ENCODE results near the gene COPG1. TPM values are rescaled to one million over a fixed set of nuclear protein-coding genes. Genes with fewer than 3 reads are reported as not detected.

Gene COPG1
- total and polyA plus RNA-seq, 2 of the 13 experiments (the other 11 are each of a cell fraction or from before 2014, with no cell fraction given), result 98.6 to 166 TPM

DNA sequence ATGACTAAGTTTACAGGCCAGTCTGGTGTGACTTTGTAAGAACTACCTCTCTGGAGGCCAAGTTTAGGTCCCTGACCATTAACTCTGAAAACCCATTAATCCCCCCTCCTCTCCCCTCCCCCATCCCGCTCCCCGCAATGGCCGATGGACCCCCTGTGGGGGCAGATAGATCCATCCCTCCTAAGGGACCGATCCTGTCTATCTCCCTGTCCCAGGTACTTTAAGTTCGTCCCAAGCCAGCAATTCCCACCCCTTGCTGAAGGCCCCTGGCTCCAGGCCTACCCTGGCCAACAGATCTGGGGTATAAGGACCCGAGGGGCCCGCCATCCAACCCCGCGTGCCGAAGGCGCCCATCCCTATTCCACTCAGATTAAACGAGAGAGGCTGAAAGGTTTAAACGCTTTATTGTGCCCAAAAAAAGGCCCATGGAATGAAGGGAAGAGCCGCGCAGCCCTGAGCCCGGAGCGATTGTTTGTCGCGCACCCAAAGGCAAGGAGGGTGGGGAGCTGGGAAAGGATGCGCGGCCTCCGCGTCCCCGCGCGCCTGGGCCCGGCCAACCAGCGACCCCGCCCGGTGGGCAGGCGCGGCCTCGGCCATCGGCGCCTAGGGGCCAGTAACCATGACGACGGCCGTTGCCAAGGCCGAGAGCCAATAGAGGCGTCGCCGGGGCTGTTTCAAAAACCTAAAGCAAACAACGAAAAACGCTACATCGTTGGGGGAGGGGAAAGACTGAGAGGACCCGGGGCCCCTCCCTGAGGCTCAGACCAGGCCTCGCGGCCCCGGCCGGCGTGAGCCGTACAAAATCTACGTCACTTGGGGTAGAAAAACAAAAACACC, 65.2 kb downstream of the COPG1 start (continued):
- TF ChIP-seq, protein P1, sequence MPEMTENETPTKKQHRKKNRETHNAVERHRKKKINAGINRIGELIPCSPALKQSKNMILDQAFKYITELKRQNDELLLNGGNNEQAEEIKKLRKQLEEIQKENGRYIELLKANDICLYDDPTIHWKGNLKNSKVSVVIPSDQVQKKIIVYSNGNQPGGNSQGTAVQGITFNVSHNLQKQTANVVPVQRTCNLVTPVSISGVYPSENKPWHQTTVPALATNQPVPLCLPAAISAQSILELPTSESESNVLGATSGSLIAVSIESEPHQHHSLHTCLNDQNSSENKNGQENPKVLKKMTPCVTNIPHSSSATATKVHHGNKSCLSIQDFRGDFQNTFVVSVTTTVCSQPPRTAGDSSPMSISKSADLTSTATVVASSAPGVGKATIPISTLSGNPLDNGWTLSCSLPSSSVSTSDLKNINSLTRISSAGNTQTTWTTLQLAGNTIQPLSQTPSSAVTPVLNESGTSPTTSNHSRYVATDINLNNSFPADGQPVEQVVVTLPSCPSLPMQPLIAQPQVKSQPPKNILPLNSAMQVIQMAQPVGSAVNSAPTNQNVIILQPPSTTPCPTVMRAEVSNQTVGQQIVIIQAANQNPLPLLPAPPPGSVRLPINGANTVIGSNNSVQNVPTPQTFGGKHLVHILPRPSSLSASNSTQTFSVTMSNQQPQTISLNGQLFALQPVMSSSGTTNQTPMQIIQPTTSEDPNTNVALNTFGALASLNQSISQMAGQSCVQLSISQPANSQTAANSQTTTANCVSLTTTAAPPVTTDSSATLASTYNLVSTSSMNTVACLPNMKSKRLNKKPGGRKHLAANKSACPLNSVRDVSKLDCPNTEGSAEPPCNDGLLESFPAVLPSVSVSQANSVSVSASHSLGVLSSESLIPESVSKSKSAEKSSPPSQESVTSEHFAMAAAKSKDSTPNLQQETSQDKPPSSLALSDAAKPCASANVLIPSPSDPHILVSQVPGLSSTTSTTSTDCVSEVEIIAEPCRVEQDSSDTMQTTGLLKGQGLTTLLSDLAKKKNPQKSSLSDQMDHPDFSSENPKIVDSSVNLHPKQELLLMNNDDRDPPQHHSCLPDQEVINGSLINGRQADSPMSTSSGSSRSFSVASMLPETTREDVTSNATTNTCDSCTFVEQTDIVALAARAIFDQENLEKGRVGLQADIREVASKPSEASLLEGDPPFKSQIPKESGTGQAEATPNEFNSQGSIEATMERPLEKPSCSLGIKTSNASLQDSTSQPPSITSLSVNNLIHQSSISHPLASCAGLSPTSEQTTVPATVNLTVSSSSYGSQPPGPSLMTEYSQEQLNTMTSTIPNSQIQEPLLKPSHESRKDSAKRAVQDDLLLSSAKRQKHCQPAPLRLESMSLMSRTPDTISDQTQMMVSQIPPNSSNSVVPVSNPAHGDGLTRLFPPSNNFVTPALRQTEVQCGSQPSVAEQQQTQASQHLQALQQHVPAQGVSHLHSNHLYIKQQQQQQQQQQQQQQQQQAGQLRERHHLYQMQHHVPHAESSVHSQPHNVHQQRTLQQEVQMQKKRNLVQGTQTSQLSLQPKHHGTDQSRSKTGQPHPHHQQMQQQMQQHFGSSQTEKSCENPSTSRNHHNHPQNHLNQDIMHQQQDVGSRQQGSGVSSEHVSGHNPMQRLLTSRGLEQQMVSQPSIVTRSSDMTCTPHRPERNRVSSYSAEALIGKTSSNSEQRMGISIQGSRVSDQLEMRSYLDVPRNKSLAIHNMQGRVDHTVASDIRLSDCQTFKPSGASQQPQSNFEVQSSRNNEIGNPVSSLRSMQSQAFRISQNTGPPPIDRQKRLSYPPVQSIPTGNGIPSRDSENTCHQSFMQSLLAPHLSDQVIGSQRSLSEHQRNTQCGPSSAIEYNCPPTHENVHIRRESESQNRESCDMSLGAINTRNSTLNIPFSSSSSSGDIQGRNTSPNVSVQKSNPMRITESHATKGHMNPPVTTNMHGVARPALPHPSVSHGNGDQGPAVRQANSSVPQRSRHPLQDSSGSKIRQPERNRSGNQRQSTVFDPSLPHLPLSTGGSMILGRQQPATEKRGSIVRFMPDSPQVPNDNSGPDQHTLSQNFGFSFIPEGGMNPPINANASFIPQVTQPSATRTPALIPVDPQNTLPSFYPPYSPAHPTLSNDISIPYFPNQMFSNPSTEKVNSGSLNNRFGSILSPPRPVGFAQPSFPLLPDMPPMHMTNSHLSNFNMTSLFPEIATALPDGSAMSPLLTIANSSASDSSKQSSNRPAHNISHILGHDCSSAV (CRISPR knock-in tag; IDR thresholded peaks at IDR 0.05; ENCODE audit: borderline replicate concordance), result no peak
- TF ChIP-seq ZNF234 (CRISPR knock-in tag; conservative IDR thresholded peaks at IDR 0.05) (no peak), TBX3 (IDR thresholded peaks at IDR 0.05; ENCODE audit: borderline replicate concordance) (no peak), FOXA3 (CRISPR knock-in tag; IDR thresholded peaks at IDR 0.05) (peak; percentile 78), ZNF337 (CRISPR knock-in tag; IDR thresholded peaks at IDR 0.05; ENCODE audit: borderline replicate concordance, low read depth) (no peak), MAX (IDR thresholded peaks at IDR 0.05) (peak; percentile 70), RBM39 (IDR thresholded peaks at IDR 0.05; ENCODE audit: low read depth, low read length, poor library complexity, severe bottlenecking) (peak; percentile 70), ZC3H13 (CRISPR knock-in tag; IDR thresholded peaks at IDR 0.05) (peak; percentile 99), CREM (IDR thresholded peaks at IDR 0.05) (peak; percentile 39; the same call in 1 of the 2 replicates), CREM (CRISPR knock-in tag; IDR thresholded peaks at IDR 0.05) (no peak), ZZZ3 (CRISPR knock-in tag; IDR thresholded peaks at IDR 0.05; ENCODE audit: borderline replicate concordance) (0 out of 2 replicates have a peak, but pooled peaks have one; percentile 23)
- TF ChIP-seq, protein P2, sequence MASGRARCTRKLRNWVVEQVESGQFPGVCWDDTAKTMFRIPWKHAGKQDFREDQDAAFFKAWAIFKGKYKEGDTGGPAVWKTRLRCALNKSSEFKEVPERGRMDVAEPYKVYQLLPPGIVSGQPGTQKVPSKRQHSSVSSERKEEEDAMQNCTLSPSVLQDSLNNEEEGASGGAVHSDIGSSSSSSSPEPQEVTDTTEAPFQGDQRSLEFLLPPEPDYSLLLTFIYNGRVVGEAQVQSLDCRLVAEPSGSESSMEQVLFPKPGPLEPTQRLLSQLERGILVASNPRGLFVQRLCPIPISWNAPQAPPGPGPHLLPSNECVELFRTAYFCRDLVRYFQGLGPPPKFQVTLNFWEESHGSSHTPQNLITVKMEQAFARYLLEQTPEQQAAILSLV (CRISPR knock-in tag; IDR thresholded peaks at IDR 0.05; ENCODE audit: borderline replicate concordance), result no peak
- TF ChIP-seq, protein P3, sequence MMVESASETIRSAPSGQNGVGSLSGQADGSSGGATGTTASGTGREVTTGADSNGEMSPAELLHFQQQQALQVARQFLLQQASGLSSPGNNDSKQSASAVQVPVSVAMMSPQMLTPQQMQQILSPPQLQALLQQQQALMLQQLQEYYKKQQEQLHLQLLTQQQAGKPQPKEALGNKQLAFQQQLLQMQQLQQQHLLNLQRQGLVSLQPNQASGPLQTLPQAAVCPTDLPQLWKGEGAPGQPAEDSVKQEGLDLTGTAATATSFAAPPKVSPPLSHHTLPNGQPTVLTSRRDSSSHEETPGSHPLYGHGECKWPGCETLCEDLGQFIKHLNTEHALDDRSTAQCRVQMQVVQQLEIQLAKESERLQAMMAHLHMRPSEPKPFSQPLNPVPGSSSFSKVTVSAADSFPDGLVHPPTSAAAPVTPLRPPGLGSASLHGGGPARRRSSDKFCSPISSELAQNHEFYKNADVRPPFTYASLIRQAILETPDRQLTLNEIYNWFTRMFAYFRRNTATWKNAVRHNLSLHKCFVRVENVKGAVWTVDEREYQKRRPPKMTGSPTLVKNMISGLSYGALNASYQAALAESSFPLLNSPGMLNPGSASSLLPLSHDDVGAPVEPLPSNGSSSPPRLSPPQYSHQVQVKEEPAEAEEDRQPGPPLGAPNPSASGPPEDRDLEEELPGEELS (CRISPR knock-in tag; IDR thresholded peaks at IDR 0.05), result no peak
